ENCODE data around the gene LDB3.

Gene LDB3

GRCh38 chr10:86665218-86665607 is 3.1 kb upstream of the LDB3 start:
- no peak for DNase-seq (ENCODE audit: low read depth)

DNA sequence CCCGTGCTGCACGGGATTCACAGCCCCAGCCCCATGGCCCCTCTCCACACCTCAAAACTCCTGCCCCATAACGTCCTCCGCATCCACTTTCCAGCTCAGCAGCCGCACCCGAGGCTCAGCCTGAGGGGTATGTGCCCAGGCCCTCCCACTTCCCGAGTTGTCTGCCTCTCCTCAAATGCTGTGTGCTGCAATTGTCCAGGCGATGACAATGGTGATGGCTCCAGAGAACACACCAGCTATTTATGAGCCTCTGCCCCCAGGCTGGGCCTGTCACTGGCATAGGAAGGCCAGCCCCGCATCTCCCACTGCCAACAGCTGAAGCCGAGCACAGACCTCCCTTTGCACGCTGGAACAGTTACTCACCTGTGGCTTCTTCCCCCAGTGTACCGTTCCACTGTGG is 2.4 kb upstream of the LDB3 start:
- DNase-seq (ENCODE audit: low read depth): no peak

DNA sequence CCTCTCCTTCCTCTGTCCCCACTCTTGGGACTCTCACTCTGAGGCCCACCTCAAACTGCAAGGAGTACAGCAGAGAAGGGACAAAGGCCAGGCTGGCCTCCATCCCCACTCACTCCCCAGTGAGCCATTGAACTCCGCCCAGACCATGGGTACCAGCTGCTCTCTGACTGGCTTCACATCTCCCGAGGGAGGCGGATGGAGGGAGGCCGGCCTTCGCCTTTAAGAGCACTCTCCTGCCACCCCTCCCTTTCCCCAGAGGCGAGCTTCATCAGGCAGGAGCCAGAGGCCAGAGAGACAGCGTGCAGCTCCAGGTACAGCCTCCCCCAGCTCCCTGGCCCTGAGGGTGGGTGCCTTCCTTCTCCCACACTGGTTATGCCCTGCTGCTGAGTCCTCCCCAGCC is 1.8 kb upstream of the LDB3 start:
- no peak for DNase-seq (ENCODE audit: low read depth)

GRCh38 chr10:86667421-86668181 is 710 bp upstream of the LDB3 start:
- no peak for DNase-seq (ENCODE audit: low read depth)

DNA sequence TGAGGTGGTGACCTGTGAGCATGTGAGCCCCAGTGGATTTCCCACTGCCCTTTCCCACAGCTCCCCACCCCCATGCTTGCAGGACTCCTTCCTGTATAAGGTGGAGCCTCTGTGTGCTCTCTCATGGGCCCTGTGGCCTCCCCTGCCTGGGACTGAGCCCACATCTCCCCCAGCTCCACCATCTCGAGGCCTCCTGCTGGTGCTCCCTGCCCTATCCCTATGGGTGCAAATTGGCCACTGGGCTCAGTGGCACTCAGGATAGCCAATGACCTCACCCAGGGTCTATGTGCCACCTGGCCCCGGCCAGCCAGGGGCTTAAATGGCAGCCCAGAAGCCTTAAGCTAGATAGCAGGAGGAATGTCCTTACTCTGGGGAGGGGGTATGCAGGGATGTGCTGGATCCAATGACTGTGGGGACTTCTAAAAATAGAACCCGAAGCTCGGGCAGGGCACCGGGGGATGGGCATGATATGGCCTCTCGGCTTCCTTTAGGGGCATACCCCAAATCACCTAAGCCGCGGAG is 2.0 kb downstream of the LDB3 start:
- DNase-seq (ENCODE audit: low read depth): no peak

GRCh38 chr10:86670876-86671275 is 2.6 kb downstream of the LDB3 start:
- DNase-seq (ENCODE audit: low read depth): no peak

DNA sequence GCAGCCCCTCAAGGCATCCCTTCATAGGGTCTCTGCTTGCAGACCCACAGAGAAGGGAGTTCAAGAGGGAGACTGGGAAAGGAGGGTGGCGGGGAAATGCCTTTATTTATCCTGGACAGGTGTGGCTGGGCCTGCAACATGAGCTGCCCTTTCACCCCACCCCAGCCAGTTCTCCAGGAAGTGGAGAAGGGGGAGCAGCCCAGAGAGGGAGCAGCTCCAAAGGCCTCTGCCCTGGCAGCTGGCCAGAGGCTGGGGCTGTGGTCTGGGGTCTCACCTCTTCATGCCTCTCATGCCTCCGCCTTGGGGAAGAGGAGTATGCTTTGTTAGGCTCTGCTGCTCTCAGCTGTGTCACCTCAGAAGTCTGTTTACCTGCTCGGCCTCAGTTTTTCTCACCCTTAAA is 3.1 kb downstream of the LDB3 start:
- no peak for DNase-seq (ENCODE audit: low read depth)

DNA sequence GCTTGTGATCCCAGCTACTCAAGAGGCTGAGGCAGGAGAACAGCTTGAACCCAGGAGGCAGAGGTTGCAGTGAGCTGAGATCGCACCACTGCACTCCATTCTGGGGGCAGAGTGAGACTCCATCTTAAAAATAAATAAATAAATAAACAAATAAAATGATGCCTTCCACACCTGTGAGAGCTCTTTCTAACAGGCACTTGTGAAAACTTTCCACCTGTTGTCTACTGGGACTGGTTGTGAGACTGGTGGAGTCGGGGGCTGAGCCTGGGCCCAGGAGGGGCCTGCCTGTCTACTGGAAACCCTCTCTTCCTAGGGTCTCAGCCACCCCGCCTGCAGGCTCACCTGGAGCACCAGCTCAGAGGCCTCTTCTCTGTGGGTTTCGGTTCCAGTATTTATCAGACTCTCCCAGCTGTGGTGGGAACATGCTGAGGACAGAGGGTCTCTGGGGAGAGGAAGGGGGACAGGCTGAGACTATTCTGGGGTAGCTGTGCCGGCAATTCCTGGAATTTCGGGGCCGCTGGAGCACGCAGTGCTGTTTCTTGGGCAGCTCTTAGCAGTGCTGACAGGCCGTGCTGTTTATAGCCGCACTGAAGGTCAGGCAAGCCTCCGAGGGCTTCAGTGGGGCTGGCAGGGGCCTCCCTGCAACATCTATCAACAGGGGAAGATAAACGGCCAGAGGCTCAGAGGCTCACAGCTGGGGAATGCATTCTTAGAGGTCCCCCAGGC is 3.8 kb downstream of the LDB3 start:
- DNase-seq (ENCODE audit: low read depth): no peak

DNA sequence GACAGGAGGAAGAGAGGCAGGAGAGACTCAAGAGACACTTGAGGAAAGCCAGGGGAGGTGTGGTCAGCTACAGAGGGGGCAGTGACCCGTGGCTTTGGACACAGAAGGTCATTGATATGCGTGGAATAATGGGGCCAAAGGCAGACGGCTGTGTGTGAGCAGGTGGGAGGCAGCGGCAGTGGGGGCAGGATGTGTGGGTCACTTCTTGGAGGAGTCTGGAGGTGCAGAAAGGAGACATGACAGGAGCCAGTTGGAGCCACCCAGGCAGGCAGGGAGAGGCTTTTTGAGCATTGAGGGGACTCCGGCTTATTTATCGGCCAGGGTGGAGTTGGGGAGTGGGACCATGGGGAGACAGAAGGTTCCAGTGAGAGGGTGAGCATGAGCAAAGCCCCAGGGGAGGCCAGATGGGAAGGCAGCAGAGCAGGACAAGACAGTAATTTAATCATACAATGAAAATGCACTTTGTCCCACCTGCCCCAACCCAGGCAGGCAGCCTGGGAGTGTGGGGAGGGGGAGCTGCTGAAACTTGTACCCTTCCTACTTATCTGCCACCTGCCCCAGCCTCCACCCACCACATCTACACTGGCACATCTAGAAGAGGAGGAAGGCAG is 5.0 kb downstream of the LDB3 start:
- no peak for DNase-seq (ENCODE audit: low read depth)

DNA sequence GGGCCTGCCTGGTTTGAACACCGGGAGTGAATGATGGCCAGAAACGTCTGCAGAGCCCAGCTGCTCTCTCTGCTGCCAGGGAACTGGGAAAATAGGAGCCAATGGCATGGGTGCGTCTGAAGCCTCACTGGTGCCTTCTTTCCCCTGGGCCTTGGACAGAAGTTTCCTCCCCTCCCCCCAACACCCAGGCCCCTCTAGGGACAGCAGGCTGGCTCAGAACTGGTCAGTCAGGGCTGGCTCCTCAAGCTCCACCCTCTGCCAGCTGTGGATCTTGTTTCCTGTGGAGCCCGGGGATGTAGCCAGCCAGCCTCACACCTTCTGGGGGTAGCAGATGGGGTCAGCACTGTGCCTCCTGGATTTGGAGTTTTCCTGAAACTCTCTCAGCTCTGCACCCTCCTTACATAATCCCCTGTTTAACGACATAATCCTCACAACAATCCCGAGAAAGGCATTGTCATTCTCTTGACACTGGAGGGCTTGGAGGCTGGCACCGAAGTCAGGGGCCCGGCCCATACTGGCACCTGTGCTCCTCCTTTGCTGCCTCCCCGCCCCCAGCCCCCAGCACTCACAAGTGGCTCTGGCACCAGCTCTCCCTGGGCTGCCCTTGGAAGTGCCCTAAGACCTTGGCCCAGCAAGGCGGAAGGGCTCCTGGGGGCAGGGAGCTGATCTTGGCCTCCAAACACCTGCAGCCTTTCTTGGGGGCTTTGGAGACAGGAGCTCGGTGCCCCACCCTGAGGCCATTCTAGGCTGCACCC is 5.7 kb downstream of the LDB3 start:
- DNase-seq (ENCODE audit: low read depth): no peak

DNA sequence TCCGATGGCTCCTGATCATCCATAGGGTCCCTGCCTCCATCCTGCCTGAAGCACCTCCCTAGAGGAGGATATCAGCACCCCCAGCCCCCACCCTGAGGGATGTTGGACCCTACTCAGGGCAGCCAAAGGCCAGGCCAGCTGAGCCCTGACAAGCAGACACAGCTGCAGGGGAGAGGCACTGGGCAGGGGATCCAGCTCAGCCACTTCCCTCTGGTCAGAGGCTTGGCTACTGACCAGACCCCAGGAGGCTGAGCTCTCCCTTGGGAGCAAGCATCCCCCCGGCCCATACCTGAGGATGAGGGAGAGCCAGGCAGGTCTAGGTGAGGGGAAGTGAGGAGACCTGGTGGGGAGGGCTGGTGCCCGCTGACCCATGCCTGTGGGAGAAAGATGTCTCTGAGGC is 6.6 kb downstream of the LDB3 start:
- no peak for DNase-seq (ENCODE audit: low read depth)

GRCh38 chr10:86677374-86677773 is 9.1 kb downstream of the LDB3 start:
- no peak for DNase-seq (ENCODE audit: low read depth)

GRCh38 chr10:86678999-86679792 is 10.9 kb downstream of the LDB3 start:
- DNase-seq (ENCODE audit: low read depth): no peak

DNA sequence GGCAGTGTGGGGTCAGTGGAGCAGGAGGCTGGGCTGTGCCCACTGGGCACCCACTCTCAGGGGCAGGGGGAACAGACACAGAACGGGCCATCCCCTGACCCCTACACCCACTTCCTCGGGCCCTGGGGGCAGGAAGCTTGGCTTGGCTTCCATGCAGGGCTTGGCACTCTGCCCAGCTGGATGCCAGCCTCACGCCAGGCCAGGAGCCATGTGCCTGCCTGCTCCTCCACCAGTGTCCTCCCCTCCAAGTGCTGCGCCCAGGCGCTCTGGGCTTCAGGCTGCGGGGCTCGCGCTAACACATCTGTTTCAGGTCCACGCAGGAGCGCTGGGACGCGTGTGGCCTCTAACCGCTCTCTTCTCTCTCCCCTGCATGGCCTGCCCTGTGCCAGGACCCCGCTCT is 12.7 kb downstream of the LDB3 start:
- DNase-seq (ENCODE audit: low read depth): no peak

- no peak for DNase-seq (ENCODE audit: low read depth)
These were observed 13.5 kb downstream of the LDB3 start for GRCh38 chr10:86681722-86682386.

DNA sequence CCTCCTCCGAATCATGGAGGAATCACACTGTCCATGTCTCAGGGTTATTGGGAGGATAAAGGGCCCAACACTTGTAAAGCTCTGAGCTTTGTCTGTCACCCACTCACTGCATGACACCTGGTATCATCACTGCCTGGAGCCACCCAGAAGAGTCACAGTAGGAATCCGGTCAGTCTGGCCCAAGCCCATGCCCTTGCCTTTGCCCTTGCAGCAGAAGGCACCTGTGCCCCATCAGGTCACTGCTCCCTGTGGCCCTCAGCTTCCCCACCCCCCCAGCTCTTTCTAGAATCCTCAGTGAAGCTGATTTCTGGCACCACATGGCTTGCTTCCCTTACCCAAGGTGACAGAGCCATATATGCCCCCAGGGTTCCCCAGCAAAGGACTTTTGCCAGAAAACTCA is 14.4 kb downstream of the LDB3 start:
- no peak for DNase-seq (ENCODE audit: low read depth)

DNA sequence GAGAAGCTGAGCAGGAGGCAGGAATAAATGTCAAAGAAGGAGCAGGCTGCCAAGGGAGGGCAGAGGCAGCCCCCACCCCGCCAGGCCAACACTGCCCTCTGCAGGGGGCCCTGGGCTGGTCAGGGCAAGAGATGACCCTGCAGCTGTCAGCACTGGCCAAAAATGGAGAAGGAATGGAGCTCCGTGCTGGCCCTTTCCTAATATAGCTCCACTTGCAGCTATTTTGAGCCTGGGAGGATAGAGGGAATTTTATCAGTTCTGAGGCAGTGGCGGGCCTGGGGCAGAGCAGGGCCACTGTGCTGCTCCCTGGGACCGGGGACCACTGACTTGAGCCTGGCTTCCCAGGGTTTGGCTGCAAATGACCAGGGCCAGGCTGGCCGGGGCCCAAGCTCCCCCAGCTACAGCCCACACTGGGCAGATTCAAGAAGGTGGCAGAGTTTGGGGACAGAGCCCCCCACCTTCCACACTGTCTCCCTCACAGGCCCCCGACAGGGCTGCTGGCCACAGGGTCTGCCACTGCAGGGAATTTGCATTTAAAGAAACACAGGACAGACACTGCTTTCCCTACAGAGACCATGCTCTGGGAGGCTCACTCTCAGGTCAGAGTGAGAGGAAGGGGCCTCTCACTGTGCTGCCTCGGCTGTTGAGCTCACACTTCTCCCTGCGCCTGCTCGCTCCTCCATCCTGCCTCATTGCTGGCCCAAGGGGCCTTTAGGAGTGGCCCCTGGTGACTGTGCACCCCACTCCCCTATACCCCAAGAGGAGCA is 16.2 kb downstream of the LDB3 start:
- no peak for DNase-seq (ENCODE audit: low read depth)

DNA sequence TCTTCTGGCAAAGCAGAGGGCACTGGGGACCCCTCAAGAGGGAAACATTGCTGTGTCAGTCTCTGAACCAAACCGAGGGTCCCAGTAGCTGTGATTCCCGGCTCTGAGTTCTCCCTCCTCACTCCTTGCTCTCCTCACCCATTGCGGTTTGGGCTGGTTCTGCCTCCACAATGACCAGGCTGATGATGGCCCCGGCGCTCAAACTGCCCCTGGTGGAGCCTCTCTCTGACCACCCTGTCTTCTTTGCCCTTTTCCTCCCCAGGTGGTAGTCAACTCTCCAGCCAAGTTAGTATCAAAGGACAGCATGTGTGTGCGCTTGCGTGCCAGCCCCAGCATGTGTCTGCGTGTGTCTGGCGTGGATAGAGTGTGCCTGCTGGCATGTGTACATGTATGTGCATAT is 17.1 kb downstream of the LDB3 start:
- DNase-seq (ENCODE audit: low read depth): no peak

DNA sequence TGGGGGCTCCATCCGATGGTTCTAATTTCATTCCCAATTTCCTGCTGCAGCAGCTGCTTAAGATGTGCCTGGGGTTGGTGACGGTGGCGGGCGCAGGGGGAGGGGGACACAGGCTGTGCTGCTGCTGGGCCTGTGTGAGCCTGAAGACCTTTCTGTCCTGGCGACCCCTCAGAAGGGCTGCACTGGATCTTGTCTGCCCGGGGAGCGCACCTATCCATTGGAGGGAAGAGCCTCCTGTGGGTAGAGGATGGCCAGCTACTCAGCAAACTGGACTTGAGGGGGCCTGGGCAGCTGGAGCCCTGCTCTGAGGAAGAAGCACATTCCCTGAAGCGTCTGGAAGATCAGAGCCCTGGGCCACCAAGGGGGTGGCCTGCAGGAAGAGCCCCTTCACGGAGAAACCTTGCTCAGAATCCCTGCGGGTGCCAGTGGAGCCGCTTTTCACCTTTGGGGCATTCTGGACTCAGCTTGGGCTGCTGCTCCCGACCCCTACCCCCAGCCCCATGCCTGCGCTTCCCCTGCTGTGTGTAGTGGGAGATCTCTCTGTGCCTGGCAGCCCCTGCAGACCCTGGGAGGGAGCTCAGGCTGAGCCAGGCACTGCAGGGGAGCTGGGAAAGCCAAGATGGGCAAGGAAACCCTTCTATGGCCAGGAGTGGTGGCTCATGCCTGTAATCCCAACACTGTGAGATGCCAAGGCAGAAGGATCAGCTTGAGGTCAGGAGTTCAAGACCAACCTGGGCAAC is 17.8 kb downstream of the LDB3 start:
- DNase-seq (ENCODE audit: low read depth): no peak

GRCh38 chr10:86686972-86687371 is 18.7 kb downstream of the LDB3 start:
- no peak for DNase-seq (ENCODE audit: low read depth)

Data from activated T-cell treated with anti-CD3 and anti-CD28 coated beads for 48 hours (primary cell).